Astrocyte (in vitro differentiated cells and primary cell): Measurements from ENCODE around the gene ZC3H11A.

ENCODE experiments used
- EZH2 ChIP-seq: IDR thresholded peaks from 2 replicates; pipeline ENCODE4 v1.6.1; 2012; ENCODE audit warnings: mild to moderate bottlenecking, low read length, inconsistent platforms; ENCODE audit not compliant: insufficient read depth
- TF ChIP-seq, protein P1 (sequence below): IDR thresholded peaks from 2 replicates; pipeline ENCODE4 v1.5.1; 2011; ENCODE audit warnings: low read depth, mild to moderate bottlenecking, inconsistent platforms, low read length, moderate library complexity; ENCODE audit not compliant: insufficient read depth

GRCh38 chr1:203777596-203777995 is 17.8 kb upstream of the ZC3H11A start:
- TF ChIP-seq, protein P1, sequence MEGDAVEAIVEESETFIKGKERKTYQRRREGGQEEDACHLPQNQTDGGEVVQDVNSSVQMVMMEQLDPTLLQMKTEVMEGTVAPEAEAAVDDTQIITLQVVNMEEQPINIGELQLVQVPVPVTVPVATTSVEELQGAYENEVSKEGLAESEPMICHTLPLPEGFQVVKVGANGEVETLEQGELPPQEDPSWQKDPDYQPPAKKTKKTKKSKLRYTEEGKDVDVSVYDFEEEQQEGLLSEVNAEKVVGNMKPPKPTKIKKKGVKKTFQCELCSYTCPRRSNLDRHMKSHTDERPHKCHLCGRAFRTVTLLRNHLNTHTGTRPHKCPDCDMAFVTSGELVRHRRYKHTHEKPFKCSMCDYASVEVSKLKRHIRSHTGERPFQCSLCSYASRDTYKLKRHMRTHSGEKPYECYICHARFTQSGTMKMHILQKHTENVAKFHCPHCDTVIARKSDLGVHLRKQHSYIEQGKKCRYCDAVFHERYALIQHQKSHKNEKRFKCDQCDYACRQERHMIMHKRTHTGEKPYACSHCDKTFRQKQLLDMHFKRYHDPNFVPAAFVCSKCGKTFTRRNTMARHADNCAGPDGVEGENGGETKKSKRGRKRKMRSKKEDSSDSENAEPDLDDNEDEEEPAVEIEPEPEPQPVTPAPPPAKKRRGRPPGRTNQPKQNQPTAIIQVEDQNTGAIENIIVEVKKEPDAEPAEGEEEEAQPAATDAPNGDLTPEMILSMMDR: no peak
- TF ChIP-seq EZH2: no peak
